D721Med (cell line): ENCODE measurements around the gene KIAA2012.

Experiments used
- DNase-seq: peaks from one replicate; pipeline ENCODE4 v3.0.0; 2011; ENCODE audit warnings: low spot score; ENCODE audit not compliant: insufficient read length
- FAIRE-seq: peaks from 2 replicates; lab custom pipeline; 2011; peaks lifted over from hg19 to GRCh38; lab: Jason Lieb, UNC
- TF ChIP-seq, protein P1 (sequence below): IDR thresholded peaks from 2 replicates; pipeline ENCODE4 v1.5.1; 2012; ENCODE audit warnings: mild to moderate bottlenecking, control low read depth; ENCODE audit not compliant: insufficient read depth; ENCODE audit errors: missing control alignments

The KIAA2012 gene

DNA sequence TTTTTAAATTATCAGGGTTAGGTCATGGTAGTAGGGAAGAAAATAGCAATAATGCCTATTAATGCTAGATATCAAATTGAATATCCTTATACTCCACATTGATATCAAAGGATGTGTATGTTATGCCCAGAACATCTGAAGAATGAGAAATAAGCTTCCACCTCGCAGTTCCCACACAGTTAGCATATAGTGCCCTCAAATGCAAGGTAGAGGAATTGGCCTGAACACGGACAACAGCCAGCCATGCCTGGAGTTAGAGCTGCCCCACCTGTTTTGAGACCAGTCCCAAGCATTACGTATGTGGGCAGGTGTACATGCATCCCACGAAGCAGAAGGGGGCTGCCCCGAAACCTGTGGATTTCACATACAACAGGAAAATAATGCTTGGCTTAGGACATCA, 85.7 kb downstream of the KIAA2012 start:
- no peak for DNase-seq

GRCh38 chr2:202161151-202161835, 88.2 kb downstream of the KIAA2012 start:
- no peak for DNase-seq
- FAIRE-seq: no peak
- TF ChIP-seq, protein P1, sequence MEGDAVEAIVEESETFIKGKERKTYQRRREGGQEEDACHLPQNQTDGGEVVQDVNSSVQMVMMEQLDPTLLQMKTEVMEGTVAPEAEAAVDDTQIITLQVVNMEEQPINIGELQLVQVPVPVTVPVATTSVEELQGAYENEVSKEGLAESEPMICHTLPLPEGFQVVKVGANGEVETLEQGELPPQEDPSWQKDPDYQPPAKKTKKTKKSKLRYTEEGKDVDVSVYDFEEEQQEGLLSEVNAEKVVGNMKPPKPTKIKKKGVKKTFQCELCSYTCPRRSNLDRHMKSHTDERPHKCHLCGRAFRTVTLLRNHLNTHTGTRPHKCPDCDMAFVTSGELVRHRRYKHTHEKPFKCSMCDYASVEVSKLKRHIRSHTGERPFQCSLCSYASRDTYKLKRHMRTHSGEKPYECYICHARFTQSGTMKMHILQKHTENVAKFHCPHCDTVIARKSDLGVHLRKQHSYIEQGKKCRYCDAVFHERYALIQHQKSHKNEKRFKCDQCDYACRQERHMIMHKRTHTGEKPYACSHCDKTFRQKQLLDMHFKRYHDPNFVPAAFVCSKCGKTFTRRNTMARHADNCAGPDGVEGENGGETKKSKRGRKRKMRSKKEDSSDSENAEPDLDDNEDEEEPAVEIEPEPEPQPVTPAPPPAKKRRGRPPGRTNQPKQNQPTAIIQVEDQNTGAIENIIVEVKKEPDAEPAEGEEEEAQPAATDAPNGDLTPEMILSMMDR: no peak

More for the DNA sequence above, 85.7 kb downstream of the KIAA2012 start:
- FAIRE-seq: no peak
- TF ChIP-seq, protein P1: peak; percentile 42

GRCh38 chr2:202164411-202164810, 91.4 kb downstream of the KIAA2012 start:
- TF ChIP-seq, protein P1: no peak
- FAIRE-seq (peak; percentile 76), DNase-seq (no peak)

DNA sequence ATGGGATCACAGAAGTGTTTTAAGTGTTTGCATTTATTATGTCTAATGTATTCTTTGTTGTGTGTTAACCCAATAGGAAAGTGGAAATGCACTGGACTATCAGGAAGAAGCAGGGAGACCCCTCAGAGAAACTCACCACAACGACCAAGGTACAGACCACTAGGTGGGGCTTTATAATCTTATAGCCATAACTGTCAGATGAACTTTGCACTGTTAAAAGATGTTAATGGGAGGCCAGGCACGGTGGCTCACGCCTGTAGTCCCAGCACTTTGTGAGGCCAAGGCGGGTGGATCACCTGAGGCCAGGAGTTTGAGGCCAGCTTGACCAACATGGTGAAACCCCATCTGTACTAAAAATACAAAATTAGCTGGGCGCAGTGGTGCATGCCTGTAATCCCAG, 92.2 kb downstream of the KIAA2012 start:
- DNase-seq: no peak
- TF ChIP-seq, protein P1: no peak
- FAIRE-seq: no peak

GRCh38 chr2:202165945-202166344, 92.9 kb downstream of the KIAA2012 start:
- no peak for FAIRE-seq
- TF ChIP-seq, protein P1: no peak
- DNase-seq: no peak

GRCh38 chr2:202169131-202169530, 96.1 kb downstream of the KIAA2012 start:
- no peak for FAIRE-seq
- TF ChIP-seq, protein P1: no peak

DNA sequence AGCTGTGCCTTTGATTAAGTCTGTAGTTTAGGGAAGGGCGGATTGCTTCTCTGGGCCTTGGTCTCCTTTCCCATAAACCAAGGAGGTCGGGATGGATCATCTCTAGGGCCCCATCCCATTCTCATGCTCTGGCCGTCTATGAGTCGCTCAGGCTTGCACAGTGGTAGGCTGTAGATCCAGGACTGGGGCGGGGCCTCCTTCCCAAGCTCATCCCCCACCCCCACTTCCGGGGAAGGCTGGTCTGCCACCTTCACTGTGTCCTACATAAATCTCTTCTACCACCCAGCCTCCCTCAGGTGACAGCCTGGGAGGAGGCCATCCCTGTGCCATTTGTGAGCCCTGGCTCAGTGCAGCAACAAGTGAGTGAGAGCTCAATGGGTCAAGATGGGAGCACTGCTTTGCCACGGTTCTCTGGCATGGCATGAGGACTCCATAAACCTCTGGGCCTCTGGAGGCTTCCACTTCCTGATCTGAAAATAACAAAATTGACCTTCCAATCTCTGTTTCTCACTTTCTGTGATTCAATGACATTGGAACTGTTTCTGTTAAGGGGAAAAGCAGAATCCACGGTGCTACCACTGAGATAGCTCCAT, 96.9 kb downstream of the KIAA2012 start:
- DNase-seq (no peak), FAIRE-seq (no peak)
- TF ChIP-seq, protein P1: no peak

More at GRCh38 chr2:202169131-202169530, 96.1 kb downstream of the KIAA2012 start:
- DNase-seq: no peak
